Measurements from ENCODE around the gene GKN2.

GKN2 gene

GRCh38 chr2:68926796-68927195, 25.9 kb downstream of the GKN2 start:
- H3K4me3 ChIP-seq (ENCODE audit: low read depth, low read length): no peak overlapping the region
- DNase-seq (ENCODE audit: low read depth): no peak
- no peak for TF ChIP-seq CTCF (IDR thresholded peaks at IDR 0.05; ENCODE audit: control insufficient read depth, extremely low read depth, insufficient read depth)

- DNase-seq (ENCODE audit: low read depth): no peak
- H3K4me3 ChIP-seq (ENCODE audit: low read depth, low read length): no peak overlapping the region
- peak; percentile 75 for TF ChIP-seq CTCF (IDR thresholded peaks at IDR 0.05; ENCODE audit: control insufficient read depth, extremely low read depth, insufficient read depth)
These were observed 27.3 kb downstream of the GKN2 start for GRCh38 chr2:68925295-68925896.

- no peak for TF ChIP-seq CTCF (IDR thresholded peaks at IDR 0.05; ENCODE audit: control insufficient read depth, extremely low read depth, insufficient read depth)
- no peak overlapping the region for H3K4me3 ChIP-seq (ENCODE audit: low read depth, low read length)
- no peak for DNase-seq (ENCODE audit: low read depth)
These were observed 31.0 kb downstream of the GKN2 start for GRCh38 chr2:68921646-68922045.

GRCh38 chr2:68920481-68921170, 32.1 kb downstream of the GKN2 start:
- no peak overlapping the region for H3K4me3 ChIP-seq (ENCODE audit: low read depth, low read length)
- no peak for TF ChIP-seq CTCF (IDR thresholded peaks at IDR 0.05; ENCODE audit: control insufficient read depth, extremely low read depth, insufficient read depth)
- DNase-seq (ENCODE audit: low read depth): no peak

- DNase-seq (ENCODE audit: low read depth): no peak
- no peak overlapping the region for H3K4me3 ChIP-seq (ENCODE audit: low read depth, low read length)
- TF ChIP-seq CTCF (IDR thresholded peaks at IDR 0.05; ENCODE audit: control insufficient read depth, extremely low read depth, insufficient read depth): no peak
These were observed 34.2 kb downstream of the GKN2 start for GRCh38 chr2:68918497-68918896.

- no peak for DNase-seq (ENCODE audit: low read depth)
- TF ChIP-seq CTCF (IDR thresholded peaks at IDR 0.05; ENCODE audit: control insufficient read depth, extremely low read depth, insufficient read depth): no peak
- no peak overlapping the region for H3K4me3 ChIP-seq (ENCODE audit: low read depth, low read length)
These were observed 35.5 kb downstream of the GKN2 start for GRCh38 chr2:68917034-68917718.
